GM12891 (cell line): Measurements from ENCODE around the gene KIAA0040.

ENCODE experiments used
- POLR2A ChIP-seq: IDR thresholded peaks from 2 replicates; pipeline ENCODE4 v1.6.1; 2011; ENCODE audit warnings: low read depth, low read length, control low read depth
- POLR2AphosphoS5 ChIP-seq: IDR thresholded peaks from 2 replicates; pipeline ENCODE4 v1.6.1; 2011; ENCODE audit warnings: low read depth, low read length, control low read depth
- TAF1 ChIP-seq: IDR thresholded peaks from 2 replicates; pipeline ENCODE4 v1.6.1; 2011; ENCODE audit warnings: low read depth, low read length, control low read depth

DNA sequence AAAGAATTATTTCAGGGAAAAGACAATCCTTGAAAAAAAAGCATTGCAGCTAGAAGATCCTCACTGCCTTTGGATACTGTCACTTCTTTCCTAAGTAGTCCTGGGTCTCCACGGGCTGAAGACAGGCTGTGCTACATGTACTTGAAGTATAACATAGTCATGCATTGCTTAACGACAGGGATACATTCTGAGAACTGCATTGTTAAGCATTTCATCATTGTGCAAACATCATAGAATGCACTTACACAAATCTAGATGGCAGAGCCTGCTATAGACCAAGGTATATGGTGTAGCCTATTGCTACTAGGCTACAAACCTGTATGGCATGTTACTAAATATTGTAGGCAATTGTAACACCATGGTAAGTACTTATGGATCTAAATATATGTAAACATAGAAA is 54.0 kb downstream of the KIAA0040 start:
- TF ChIP-seq POLR2AphosphoS5 (no peak), POLR2A (no peak), TAF1 (no peak)
